Sigmoid colon (tissue), 7 donors: ENCODE results near the gene TSTD2. TPM values are rescaled to one million over a fixed set of nuclear protein-coding genes. Genes with fewer than 3 reads are reported as not detected.

Source experiments
- DNase-seq: peaks from one replicate; pipeline ENCODE4 v3.0.0-alpha.2; 2019
- H3K27ac ChIP-seq, 4 donors: fragments of 200-600 bp; sonication (generic); one replicate each; pipeline ENCODE4 v1.5.1; 2016 to 2019; ENCODE audit warnings: mild to moderate bottlenecking in 1 of 4
- H3K27me3 ChIP-seq, 3 donors: fragments of 200-600 bp; sonication (generic); one replicate each; pipeline ENCODE4 v1.5.1; 2019; ENCODE audit warnings: mild to moderate bottlenecking in 1 of 3
- H3K36me3 ChIP-seq, 4 donors: fragments of 200-600 bp; sonication (generic); one replicate each; pipeline ENCODE4 v1.5.1; 2016 to 2019
- H3K4me1 ChIP-seq, 4 donors: fragments of 200-600 bp; sonication (generic); one replicate each; pipeline ENCODE4 v1.5.1; 2017 to 2019
- H3K4me3 ChIP-seq, 4 donors: fragments of 200-600 bp; sonication (generic); one replicate each; pipeline ENCODE4 v1.5.1; 2017 to 2019; ENCODE audit warnings: mild to moderate bottlenecking in 2 of 4, moderate library complexity in 1 of 4
- H3K9me3 ChIP-seq, 4 donors: fragments of 200-600 bp in 3 of 4; sonication (generic) in 3 of 4; one replicate each; pipeline versions ENCODE4 v1.5.1 to v1.6.1; 2013 to 2019
- EP300 ChIP-seq, 4 donors: sonication (generic); formaldehyde crosslinking; IDR thresholded peaks; one replicate each; pipeline ENCODE4 v1.6.1; 2017; ENCODE audit warnings: antibody characterized with exemption in 4 of 4
- POLR2A ChIP-seq, 2 donors: fragments of 450-650 bp; IDR thresholded peaks; one replicate each; pipeline ENCODE4 v1.6.1; 2016; ENCODE audit warnings: antibody characterized with exemption in 2 of 2, mild to moderate bottlenecking in 2 of 2, moderate library complexity in 2 of 2
- POLR2AphosphoS5 ChIP-seq, 4 donors: sonication (generic); formaldehyde crosslinking; IDR thresholded peaks; one replicate each; pipeline ENCODE4 v1.6.1; 2017; ENCODE audit warnings: antibody characterized with exemption in 4 of 4
- WGBS, 2 donors: extraction: QIAGEN DNeasy Blood & Tissue Kit; methylation state at CpG; one replicate each; pipeline ENCODE4 v1.1.7; 2013; 5-methylcytosine and 5-hydroxymethylcytosine counted together
- intact Hi-C: fragments of 100-400 bp; cut with DNase I; formaldehyde crosslinking; loops from one replicate; pipeline ENCODE4 v1.15.1; 2023
- polyA plus RNA-seq, 3 donors: library from polyadenylated mRNA; stranded (reverse); fragments of 200-250 nt; gene quantifications; one replicate each; pipeline ENCODE4 v1.2.3, GENCODE V29; 2013
- total RNA-seq, 4 donors: library from RNA; depleted of rRNA; stranded (reverse); fragments of >200 nt; gene quantifications; one replicate each; pipeline ENCODE4 v1.1.0, GENCODE V29; 2016
- TF ChIP-seq, protein P1 (sequence below), 4 experiments: fragments of 450-650 bp in 3 of 4; fragments of 200-600 bp in 1 of 4; IDR thresholded peaks; one replicate each; pipeline ENCODE4 v1.5.1; 2016 to 2019; ENCODE audit warnings: antibody characterized with exemption in 4 of 4, mild to moderate bottlenecking in 3 of 4, moderate library complexity in 2 of 4
- donor health status: healthy with polysubstance abuse.
- donor health status: Bipolar disorder and iron deficiency.
- donor health status: healthy.

Gene TSTD2
- total and polyA plus RNA-seq, 7 donors = 8.4 to 31.2 (median 15.5) TPM

GRCh38 chr9:97651646-97652045 is 18.5 kb upstream of the TSTD2 start:
- intact Hi-C loops = no loop called here
- DNase-seq = no peak
- no peaks in the 10 kb centered on the region for H3K4me1 ChIP-seq
- H3K4me3 ChIP-seq = no peak overlapping the region
- TF ChIP-seq, protein P1, sequence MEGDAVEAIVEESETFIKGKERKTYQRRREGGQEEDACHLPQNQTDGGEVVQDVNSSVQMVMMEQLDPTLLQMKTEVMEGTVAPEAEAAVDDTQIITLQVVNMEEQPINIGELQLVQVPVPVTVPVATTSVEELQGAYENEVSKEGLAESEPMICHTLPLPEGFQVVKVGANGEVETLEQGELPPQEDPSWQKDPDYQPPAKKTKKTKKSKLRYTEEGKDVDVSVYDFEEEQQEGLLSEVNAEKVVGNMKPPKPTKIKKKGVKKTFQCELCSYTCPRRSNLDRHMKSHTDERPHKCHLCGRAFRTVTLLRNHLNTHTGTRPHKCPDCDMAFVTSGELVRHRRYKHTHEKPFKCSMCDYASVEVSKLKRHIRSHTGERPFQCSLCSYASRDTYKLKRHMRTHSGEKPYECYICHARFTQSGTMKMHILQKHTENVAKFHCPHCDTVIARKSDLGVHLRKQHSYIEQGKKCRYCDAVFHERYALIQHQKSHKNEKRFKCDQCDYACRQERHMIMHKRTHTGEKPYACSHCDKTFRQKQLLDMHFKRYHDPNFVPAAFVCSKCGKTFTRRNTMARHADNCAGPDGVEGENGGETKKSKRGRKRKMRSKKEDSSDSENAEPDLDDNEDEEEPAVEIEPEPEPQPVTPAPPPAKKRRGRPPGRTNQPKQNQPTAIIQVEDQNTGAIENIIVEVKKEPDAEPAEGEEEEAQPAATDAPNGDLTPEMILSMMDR (IDR thresholded peaks at IDR 0.05) = no peak
- TF ChIP-seq EP300 (IDR thresholded peaks at IDR 0.05) (no peak), POLR2AphosphoS5 (IDR thresholded peaks at IDR 0.05) (no peak), POLR2A (IDR thresholded peaks at IDR 0.05) (no peak)
- H3K27me3 ChIP-seq = no peaks in the 10 kb centered on the region
- no peak overlapping the region for H3K27ac ChIP-seq
- H3K9me3 ChIP-seq = no peaks in the 10 kb centered on the region
- WGBS, 2 donors = 80 to 81% methylated on average over 3 of the region's 3 CpGs
- H3K36me3 ChIP-seq = peaks cover 22 to 92% (median 37%) of the 10 kb centered on the region in 4 donors

GRCh38 chr9:97647996-97648395 is 14.8 kb upstream of the TSTD2 start:
- Histone ChIP-seq H3K4me1 (no peaks in the 10 kb centered on the region), H3K27me3 (no peaks in the 10 kb centered on the region), H3K27ac (no peak overlapping the region), H3K36me3 (peaks cover 6 to 90% (median 27%) of the 10 kb centered on the region in 4 donors), H3K4me3 (no peak overlapping the region), H3K9me3 (no peaks in the 10 kb centered on the region)
- intact Hi-C loops = no loop called here
- WGBS, 2 donors = 94 to 96% methylated on average over 5 of the region's 5 CpGs
- no peak for DNase-seq
- no peak for TF ChIP-seq POLR2AphosphoS5 (IDR thresholded peaks at IDR 0.05)
- TF ChIP-seq, protein P1 (IDR thresholded peaks at IDR 0.05) = no peak
- TF ChIP-seq EP300 (IDR thresholded peaks at IDR 0.05) = no peak
- TF ChIP-seq POLR2A (IDR thresholded peaks at IDR 0.05) = no peak

DNA sequence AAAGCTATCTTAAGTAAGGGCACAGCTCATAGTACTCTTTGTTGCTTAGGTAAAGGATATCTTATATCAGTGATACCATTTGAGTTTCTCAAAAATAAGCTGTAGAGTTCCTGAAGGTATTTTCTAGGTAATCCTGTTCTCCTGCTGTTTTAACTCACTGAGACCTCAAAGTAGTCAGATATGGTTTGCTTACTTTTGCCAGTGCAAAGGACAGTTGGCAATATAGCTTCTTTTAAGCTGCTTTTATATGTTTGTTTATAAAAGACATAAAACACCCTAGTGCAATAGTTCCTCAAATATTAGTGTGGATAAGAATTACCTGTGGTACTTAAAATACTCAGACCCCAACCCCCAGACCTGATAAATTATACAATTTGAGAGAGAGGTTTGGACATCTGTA is 12.6 kb upstream of the TSTD2 start:
- no peaks in the 10 kb centered on the region for H3K4me1 ChIP-seq
- no peak for DNase-seq
- no peak overlapping the region for H3K4me3 ChIP-seq
- intact Hi-C loops = no loop called here
- no peak overlapping the region for H3K27ac ChIP-seq
- peaks cover 6 to 86% (median 23%) of the 10 kb centered on the region in 4 donors for H3K36me3 ChIP-seq
- H3K27me3 ChIP-seq = no peaks in the 10 kb centered on the region
- no peaks in the 10 kb centered on the region for H3K9me3 ChIP-seq
- TF ChIP-seq EP300 (IDR thresholded peaks at IDR 0.05) (no peak), POLR2A (IDR thresholded peaks at IDR 0.05) (no peak), POLR2AphosphoS5 (IDR thresholded peaks at IDR 0.05) (no peak)
- TF ChIP-seq, protein P1 (IDR thresholded peaks at IDR 0.05) = no peak

- no peaks in the 10 kb centered on the region for H3K9me3 ChIP-seq
- H3K27ac ChIP-seq = no peak overlapping the region
- DNase-seq = no peak
- H3K4me3 ChIP-seq = no peak overlapping the region
- H3K36me3 ChIP-seq = peaks cover 0 to 36% (median 3%) of the 10 kb centered on the region in 4 donors
- no peak for TF ChIP-seq EP300 (IDR thresholded peaks at IDR 0.05)
- no peak for TF ChIP-seq POLR2A (IDR thresholded peaks at IDR 0.05)
- intact Hi-C loops = no loop called here
- no peaks in the 10 kb centered on the region for H3K27me3 ChIP-seq
- WGBS, 2 donors = 88 to 89% methylated on average over 2 of the region's 2 CpGs
- peaks cover 0 to 39% (median 10%) of the 10 kb centered on the region in 4 donors for H3K4me1 ChIP-seq
These were observed 7.2 kb upstream of the TSTD2 start for GRCh38 chr9:97640325-97640724.

GRCh38 chr9:97638666-97639065 is 5.5 kb upstream of the TSTD2 start:
- no peak for TF ChIP-seq POLR2AphosphoS5 (IDR thresholded peaks at IDR 0.05)
- TF ChIP-seq, protein P1 (IDR thresholded peaks at IDR 0.05) = no peak
- no peak for TF ChIP-seq EP300 (IDR thresholded peaks at IDR 0.05)
- no peak for TF ChIP-seq POLR2A (IDR thresholded peaks at IDR 0.05)
- Histone ChIP-seq H3K27me3 (no peaks in the 10 kb centered on the region), H3K4me1 (peaks cover 0 to 51% (median 21%) of the 10 kb centered on the region in 4 donors), H3K9me3 (no peaks in the 10 kb centered on the region), H3K36me3 (peaks cover 0 to 20% (median 3%) of the 10 kb centered on the region in 4 donors), H3K4me3 (no peak overlapping the region), H3K27ac (no peak overlapping the region)
- intact Hi-C loops = loop anchor here (10.0 kb wide), 1 partner anchor 784 kb away; the partner anchor contains the start of gene ZNF782
- WGBS, 2 donors = 58 to 81% methylated on average over 3 of the region's 3 CpGs
- DNase-seq = no peak
